Measurements from ENCODE around the gene TBC1D22B.

Gene TBC1D22B

GRCh38 chr6:37265001-37265400, 7.4 kb downstream of the TBC1D22B start:
- H3K79me2 ChIP-seq (ENCODE audit: control insufficient read depth, low read length): peaks cover 39% of the 10 kb centered on the region
- peaks cover 8% of the 10 kb centered on the region for H3K9me3 ChIP-seq (ENCODE audit: control insufficient read depth, insufficient read depth, low read length)
- no peak for TF ChIP-seq EZH2phosphoT487 (IDR thresholded peaks at IDR 0.05; ENCODE audit: borderline replicate concordance, low read length)
- TF ChIP-seq, protein P1, sequence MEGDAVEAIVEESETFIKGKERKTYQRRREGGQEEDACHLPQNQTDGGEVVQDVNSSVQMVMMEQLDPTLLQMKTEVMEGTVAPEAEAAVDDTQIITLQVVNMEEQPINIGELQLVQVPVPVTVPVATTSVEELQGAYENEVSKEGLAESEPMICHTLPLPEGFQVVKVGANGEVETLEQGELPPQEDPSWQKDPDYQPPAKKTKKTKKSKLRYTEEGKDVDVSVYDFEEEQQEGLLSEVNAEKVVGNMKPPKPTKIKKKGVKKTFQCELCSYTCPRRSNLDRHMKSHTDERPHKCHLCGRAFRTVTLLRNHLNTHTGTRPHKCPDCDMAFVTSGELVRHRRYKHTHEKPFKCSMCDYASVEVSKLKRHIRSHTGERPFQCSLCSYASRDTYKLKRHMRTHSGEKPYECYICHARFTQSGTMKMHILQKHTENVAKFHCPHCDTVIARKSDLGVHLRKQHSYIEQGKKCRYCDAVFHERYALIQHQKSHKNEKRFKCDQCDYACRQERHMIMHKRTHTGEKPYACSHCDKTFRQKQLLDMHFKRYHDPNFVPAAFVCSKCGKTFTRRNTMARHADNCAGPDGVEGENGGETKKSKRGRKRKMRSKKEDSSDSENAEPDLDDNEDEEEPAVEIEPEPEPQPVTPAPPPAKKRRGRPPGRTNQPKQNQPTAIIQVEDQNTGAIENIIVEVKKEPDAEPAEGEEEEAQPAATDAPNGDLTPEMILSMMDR (IDR thresholded peaks at IDR 0.05; ENCODE audit: low read depth, low read length, poor library complexity, severe bottlenecking): no peak
- H3K4me3 ChIP-seq (ENCODE audit: low read length): no peak overlapping the region
- no peaks in the 10 kb centered on the region for H4K20me1 ChIP-seq (ENCODE audit: control insufficient read depth, insufficient read depth, low read depth, low read length)
- H3K4me1 ChIP-seq (ENCODE audit: control insufficient read depth, low read length): peaks cover 2% of the 10 kb centered on the region
- no peaks in the 10 kb centered on the region for H3K9me2 ChIP-seq (replicated peaks; ENCODE audit: control insufficient read depth, low read length)
- peaks cover 7% of the 10 kb centered on the region for H3K36me3 ChIP-seq (ENCODE audit: control insufficient read depth, low read length)
- no peak overlapping the region for H3K27ac ChIP-seq (ENCODE audit: low read depth, low read length)
- H3K4me2 ChIP-seq (ENCODE audit: low read length): no peak overlapping the region
- H3K27me3 ChIP-seq (ENCODE audit: control insufficient read depth, low read length): no peaks in the 10 kb centered on the region
- H3F3A ChIP-seq (ENCODE audit: control insufficient read depth, insufficient read depth): no peaks in the 10 kb centered on the region

- Histone ChIP-seq H3K9me2 (replicated peaks; ENCODE audit: control insufficient read depth, low read length) (no peaks in the 10 kb centered on the region), H3K27me3 (ENCODE audit: control insufficient read depth, low read length) (no peaks in the 10 kb centered on the region), H3K79me2 (ENCODE audit: control insufficient read depth, low read length) (peaks cover 32% of the 10 kb centered on the region), H3K9me3 (ENCODE audit: control insufficient read depth, insufficient read depth, low read length) (peaks cover 8% of the 10 kb centered on the region), H3K27ac (ENCODE audit: low read depth, low read length) (no peak overlapping the region), H3K4me1 (ENCODE audit: control insufficient read depth, low read length) (no peaks in the 10 kb centered on the region), H4K20me1 (ENCODE audit: control insufficient read depth, insufficient read depth, low read depth, low read length) (no peaks in the 10 kb centered on the region), H3K36me3 (ENCODE audit: control insufficient read depth, low read length) (peaks cover 11% of the 10 kb centered on the region), H3K4me2 (ENCODE audit: low read length) (no peak overlapping the region), H3F3A (ENCODE audit: control insufficient read depth, insufficient read depth) (no peaks in the 10 kb centered on the region), H3K4me3 (ENCODE audit: low read length) (no peak overlapping the region)
- TF ChIP-seq, protein P1 (IDR thresholded peaks at IDR 0.05; ENCODE audit: low read depth, low read length, poor library complexity, severe bottlenecking): no peak
- no peak for TF ChIP-seq EZH2phosphoT487 (IDR thresholded peaks at IDR 0.05; ENCODE audit: borderline replicate concordance, low read length)
Measured at GRCh38 chr6:37265860-37266259, 8.3 kb downstream of the TBC1D22B start.

GRCh38 chr6:37269105-37269504, 11.5 kb downstream of the TBC1D22B start:
- Histone ChIP-seq H3K79me2 (ENCODE audit: control insufficient read depth, low read length) (peaks cover 10% of the 10 kb centered on the region; the same call in 1 of the 2 replicates), H3K9me3 (ENCODE audit: control insufficient read depth, insufficient read depth, low read length) (peaks cover 8% of the 10 kb centered on the region), H3F3A (ENCODE audit: control insufficient read depth, insufficient read depth) (no peaks in the 10 kb centered on the region), H3K27me3 (ENCODE audit: control insufficient read depth, low read length) (no peaks in the 10 kb centered on the region), H3K4me3 (ENCODE audit: low read length) (no peak overlapping the region), H3K36me3 (ENCODE audit: control insufficient read depth, low read length) (peaks cover 11% of the 10 kb centered on the region), H4K20me1 (ENCODE audit: control insufficient read depth, insufficient read depth, low read depth, low read length) (no peaks in the 10 kb centered on the region), H3K27ac (ENCODE audit: low read depth, low read length) (no peak overlapping the region), H3K9me2 (replicated peaks; ENCODE audit: control insufficient read depth, low read length) (no peaks in the 10 kb centered on the region), H3K4me2 (ENCODE audit: low read length) (no peak overlapping the region), H3K4me1 (ENCODE audit: control insufficient read depth, low read length) (no peaks in the 10 kb centered on the region)
- TF ChIP-seq EZH2phosphoT487 (IDR thresholded peaks at IDR 0.05; ENCODE audit: borderline replicate concordance, low read length): no peak
- TF ChIP-seq, protein P1 (IDR thresholded peaks at IDR 0.05; ENCODE audit: low read depth, low read length, poor library complexity, severe bottlenecking): no peak

All from DOHH2 (cell line).